NCI-H526 (cell line): Measurements from ENCODE around the gene GRHL1.
"Not testable (repeated sequence)": the region's sequence is repeated elsewhere in the genome, so short reads cannot be mapped to it uniquely, and the experiment has no call there.

Experiments
- DNase-seq, 2 experiments: peaks; one replicate each; lab custom pipeline; 2025; lab: John Stamatoyannopoulos, UW

GRHL1 gene

GRCh38 chr2:10009811-10010781 is 58.6 kb downstream of the GRHL1 start:
- no peak for DNase-seq

DNA sequence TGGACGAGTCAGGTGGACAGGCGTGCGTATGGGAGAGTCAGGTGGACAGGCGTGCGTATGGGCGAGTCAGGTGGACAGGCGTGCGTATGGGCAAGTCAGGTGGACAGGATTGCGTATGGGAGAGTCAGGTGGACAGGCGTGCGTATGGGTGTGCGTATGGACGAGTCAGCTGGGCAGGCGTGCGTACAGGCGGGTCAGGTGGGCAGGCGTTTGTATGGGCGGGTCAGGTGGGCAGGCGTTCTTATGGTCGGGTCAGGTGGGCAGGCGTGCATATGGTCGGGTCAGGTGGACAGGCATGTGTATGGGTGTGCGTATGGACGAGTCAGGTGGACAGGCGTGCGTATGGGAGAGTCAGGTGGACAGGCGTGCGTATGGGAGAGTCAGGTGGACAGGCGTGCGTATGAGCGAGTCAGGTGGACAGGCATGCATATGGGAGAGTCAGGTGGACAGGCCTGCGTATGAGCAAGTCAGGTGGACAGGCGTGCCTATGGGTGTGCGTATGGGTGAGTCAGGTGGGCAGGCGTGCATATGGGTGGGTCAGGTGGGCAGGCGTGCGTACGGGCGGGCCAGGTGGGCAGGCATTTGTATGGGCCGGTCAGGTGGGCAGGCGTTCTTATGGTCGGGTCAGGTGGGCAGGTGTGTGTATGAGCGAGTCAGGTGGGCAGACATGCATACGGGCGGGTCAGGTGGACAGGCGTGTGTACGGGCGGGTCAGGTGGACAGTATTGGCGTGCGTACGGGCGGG is 59.5 kb downstream of the GRHL1 start:
- not testable (repeated sequence) for DNase-seq

GRCh38 chr2:10011606-10012325 is 60.3 kb downstream of the GRHL1 start:
- not testable (repeated sequence) for DNase-seq

- not testable (repeated sequence) for DNase-seq
Measured at GRCh38 chr2:10012366-10012962, 61.0 kb downstream of the GRHL1 start.

DNA sequence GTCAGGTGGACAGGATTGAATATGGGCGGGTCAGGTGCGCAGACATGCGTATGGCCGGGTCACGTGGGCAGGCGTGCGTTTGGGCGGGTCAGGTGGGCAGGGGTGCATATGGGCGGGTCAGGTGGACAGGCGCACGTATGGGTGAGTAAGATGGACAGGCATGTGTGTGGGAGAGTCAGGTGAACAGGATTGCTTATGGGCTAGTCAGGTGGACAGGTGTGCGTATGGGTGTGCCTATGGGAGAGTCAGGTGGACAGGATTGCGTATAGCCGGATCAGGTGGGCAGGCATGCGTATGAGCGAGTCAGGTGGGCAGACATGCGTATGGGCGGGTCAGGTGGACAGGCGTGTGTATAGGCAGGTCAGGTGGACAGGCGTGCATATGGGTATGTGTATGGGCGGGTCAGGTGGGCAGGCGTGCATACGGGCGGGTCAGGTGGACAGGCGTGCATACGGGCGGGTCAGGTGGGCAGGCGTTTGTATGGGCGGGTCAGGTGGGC is 61.5 kb downstream of the GRHL1 start:
- no peak for DNase-seq

- DNase-seq = not testable (repeated sequence)
Measured at GRCh38 chr2:10013651-10014417, 62.3 kb downstream of the GRHL1 start.

- no peak for DNase-seq
Measured at GRCh38 chr2:10014418-10015190, 63.1 kb downstream of the GRHL1 start.

DNA sequence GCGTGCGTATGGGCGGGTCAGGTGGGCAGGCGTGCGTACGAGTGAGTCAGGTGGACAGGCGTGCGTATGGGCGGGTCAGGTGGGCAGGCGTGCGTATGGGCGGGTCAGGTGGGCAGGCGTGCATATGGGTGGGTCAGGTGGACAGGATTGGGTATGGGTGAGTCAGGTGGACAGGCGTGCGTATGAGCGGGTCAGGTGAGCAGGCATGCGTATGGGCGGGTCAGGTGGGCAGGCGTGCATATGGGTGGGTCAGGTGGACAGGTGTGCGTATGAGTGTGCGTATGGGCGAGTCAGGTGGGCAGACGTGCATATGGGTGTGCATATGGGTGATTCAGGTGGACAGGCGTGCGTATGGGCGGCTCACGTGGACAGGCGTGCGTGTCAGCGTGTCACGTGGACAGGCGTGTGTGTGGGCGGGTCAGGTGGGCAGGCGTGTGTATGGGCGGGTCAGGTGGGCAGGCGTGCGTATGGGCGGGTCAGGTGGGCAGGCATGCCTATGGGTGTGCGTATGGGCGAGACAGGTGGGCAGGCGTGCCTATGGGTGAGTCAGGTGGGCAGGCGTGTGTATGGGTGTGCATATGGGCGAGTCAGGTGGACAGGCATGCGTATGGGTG is 64.0 kb downstream of the GRHL1 start:
- DNase-seq = not testable (repeated sequence)

GRCh38 chr2:10016001-10016801 is 64.7 kb downstream of the GRHL1 start:
- DNase-seq = no peak

DNA sequence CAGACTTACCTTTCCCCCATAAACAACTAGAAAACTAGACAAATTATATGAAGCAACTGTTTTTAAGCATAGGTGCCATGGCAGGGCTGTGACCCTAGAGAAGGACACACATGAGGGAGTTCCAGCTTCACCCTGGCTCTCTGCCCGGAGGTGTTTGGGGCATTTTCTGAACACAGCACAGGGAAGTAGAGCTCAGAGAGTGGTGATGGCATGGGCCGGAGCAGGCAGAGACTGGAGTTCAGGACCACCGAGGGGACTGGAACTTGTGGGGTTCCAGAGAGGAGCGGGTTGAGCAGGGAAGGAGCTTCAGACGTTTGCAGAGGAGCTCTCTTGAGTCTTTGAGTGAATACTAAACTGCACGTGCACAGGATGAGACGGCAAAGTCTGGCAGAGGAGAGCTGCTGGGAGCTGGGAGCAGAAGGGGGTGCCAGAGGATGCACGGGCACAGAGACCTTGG is 65.3 kb downstream of the GRHL1 start:
- DNase-seq = no peak

GRCh38 chr2:10017313-10017941 is 65.9 kb downstream of the GRHL1 start:
- DNase-seq = no peak

GRCh38 chr2:10019174-10019573 is 67.7 kb downstream of the GRHL1 start:
- DNase-seq = no peak

DNA sequence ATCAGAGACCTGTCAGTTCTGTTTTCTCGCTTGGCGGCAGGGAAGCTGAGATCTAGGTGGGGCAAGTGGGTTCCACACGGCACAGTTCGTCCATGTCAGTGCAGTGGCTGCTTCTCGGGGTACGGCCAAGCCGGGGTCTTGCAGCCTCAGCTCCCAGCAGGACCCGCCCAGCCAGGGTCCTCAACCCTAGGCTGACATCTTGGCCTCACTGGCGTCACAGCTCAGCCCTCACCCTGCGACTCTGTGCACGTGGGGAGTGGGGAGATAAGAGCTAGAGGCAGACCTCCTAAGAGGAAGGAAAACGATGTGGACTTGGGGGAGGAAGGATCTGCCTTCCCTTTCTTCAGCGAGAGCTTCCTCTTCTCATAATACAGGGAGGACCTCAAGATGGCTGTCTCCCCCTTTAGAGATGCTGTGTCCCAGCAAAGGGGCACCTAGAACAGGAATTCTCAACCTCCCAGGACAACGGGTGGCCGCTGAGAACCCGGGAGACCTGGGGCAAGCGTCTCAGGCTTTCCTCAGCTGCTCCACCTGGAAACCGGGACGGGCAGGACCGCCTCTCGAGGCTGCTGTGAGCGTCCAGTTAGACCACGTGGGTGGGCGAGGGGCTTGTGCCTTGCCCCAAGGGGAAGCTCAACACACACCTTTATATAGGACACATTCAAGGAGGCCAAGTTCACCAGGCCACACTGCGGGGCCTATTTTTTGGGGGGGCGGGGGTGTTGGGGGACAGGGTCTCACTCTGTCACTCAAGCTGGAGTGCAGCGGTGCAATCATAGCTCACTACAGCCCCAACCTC is 68.3 kb downstream of the GRHL1 start:
- DNase-seq = no peak

- no peak for DNase-seq
Measured at GRCh38 chr2:10022041-10022421, 70.5 kb downstream of the GRHL1 start.

DNA sequence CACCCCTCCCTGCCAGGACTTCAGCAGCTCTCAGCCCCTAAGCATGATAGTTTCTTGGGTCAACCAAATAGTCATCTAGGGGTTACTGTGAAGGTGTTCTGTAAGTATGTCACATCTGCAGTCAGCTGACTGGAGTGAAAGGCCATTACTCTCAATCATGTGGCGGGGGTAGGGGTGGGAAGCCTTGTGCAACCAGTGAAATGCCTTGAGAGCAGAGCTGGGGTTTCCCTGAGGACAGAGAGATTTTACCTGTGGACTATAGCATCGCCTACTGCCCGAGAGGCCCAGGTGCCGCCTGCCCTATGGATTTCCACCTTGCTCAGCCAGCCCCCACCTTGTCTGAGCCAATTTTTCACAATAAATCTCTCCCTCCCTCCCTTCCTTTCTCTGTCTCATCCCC is 71.0 kb downstream of the GRHL1 start:
- DNase-seq = no peak

GRCh38 chr2:10022966-10023662 is 71.6 kb downstream of the GRHL1 start:
- no peak for DNase-seq
